RPMI8226 (cell line): Measurements from ENCODE around the gene PLCXD1.
A peak's percentile ranks its signal among the peaks of the same experiment; 100 is the strongest.
"Not testable (repeated sequence)": the region's sequence is repeated elsewhere in the genome, so short reads cannot be mapped to it uniquely, and the experiment has no call there.

Source experiments
- DNase-seq: peaks from one replicate; pipeline ENCODE4 v3.0.0-alpha.2; 2015

Gene PLCXD1, protein sequence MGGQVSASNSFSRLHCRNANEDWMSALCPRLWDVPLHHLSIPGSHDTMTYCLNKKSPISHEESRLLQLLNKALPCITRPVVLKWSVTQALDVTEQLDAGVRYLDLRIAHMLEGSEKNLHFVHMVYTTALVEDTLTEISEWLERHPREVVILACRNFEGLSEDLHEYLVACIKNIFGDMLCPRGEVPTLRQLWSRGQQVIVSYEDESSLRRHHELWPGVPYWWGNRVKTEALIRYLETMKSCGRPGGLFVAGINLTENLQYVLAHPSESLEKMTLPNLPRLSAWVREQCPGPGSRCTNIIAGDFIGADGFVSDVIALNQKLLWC

DNA sequence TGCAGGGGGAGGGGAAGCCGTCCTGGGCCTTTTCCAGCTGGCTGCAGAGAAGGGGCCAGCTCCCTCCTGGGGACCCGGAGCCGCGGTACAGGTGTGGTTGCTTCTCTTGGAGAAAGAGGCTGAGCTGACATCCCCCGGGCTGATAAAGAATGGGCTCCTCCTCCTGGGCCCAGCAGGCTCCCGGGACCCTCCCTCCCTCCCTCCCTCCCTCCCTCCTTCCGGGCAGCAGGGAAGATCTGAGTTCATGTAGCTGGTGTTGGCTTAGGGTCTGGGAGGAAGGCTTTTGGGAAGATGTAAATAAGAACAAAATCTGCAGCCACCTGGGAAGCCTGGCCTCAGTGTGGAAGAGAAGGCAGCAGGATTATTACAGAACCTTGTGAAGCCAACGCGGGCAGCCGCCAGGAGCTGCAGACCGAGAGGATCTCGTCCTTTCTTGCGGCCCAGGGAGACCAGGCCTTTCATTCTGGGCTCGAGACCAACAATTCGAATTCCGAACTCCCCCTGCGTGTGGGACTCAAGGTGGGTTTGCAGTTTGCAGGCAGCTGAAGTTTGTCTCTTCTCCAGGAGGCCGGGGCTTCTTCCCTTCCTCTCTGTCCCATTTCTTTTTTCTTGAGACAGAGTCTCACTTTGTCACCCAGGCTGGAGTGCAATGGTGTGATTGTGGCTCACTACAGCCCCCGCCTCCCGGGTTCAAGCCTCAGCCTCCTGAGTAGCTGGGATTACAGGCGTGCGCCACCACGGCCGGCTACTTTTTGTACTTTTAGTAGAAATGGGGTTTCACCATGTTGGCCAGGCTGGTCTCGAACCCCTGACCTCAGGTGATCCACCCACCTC is at the start of gene PLCXD1:
Gene PLCXD1 (plus strand): TSS at position 216 of the 834 bp plus-strand sequence. CDS start 2,807 bp downstream, outside the sequence.
- DNase-seq, result peak; percentile 77

DNA sequence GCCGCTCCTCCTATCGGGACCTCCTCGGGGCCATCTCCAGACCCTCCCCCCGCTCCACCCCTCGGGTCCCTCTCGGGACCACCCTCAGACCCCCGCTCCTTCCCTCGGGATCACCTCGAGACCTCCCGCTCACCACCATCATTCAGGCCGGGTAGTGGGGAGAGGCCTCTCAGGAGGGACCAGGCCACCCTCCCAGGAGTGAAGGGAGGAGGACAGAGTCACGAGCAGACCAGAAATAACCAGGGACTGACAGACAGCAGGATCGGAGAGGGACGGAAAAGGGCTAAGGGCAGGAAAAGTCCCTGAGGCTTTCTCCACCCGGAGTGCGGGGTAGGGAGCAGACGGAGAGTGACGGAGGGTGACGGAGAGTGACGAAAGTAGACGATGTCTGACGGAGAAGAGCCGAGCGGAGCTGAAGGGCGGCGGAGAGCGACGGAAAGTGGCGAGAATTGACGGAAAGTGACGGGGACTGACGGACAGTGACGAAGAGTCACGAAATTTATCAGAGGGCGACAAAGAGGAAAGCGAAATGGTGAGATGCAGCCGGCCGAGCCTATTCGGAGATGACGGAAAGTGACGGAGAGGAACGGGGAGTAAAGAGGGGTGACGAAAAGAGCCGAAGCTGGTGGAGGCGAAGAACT is 49.4 kb upstream of the PLCXD1 start:
- not testable (repeated sequence) for DNase-seq

DNA sequence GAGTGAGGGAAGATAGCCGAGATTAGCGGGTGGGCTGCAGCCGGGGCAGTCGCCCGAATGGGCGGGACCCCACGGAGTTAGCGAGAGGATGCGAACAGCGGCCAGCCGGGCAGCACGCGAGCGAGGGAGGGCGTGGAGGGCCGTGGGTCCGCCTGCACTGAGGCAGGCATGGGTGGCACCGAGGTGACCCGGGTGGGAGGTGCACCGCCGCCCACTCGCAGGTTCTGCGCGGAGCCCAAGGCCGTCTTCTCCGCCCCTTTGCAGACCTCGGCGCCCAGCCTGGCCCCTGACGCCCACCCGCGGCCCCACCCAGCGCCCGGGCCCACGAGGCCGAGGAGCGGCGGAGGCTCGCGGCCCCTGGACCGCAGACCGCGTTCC is 48.9 kb upstream of the PLCXD1 start:
- not testable (repeated sequence) for DNase-seq

DNA sequence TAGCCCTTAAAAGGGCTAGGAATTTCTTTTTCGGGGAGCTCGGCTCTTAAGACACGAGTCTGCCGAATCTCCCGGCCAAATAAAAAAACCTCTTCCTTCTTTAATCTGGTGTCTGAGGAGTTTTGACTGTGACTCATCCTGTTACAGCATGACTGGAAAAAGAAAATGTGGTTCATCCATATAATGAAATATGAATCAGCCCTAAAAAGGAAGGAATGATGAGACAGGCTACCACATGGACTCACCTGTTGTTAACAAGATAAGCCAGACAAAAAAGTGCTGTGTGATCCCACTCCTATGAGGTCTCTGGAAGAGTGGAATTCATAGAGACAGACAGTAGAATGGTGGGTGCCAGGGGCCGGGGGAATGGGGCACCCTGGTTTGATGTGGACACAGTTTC is 45.0 kb upstream of the PLCXD1 start:
- not testable (repeated sequence) for DNase-seq

DNA sequence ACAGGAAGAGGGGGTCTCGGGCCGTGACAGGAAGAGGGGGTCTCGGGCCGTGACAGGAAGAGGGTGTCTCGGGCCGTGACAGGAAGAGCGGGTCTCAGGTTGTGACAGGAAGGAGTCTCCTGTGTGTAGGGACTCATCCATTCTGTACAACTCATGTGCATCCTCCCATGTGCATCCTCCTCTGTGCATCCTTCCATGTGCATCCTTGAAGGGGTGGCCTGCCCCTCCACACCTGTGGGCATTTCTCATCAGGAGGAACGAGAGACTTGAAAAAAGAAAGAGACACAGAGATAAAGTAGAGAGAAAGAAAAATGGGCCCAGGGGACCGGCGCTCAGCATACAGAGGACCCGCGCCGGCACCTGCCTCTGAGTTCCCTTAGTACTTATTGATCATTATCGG is 30.2 kb upstream of the PLCXD1 start:
- peak; percentile 8 for DNase-seq

DNA sequence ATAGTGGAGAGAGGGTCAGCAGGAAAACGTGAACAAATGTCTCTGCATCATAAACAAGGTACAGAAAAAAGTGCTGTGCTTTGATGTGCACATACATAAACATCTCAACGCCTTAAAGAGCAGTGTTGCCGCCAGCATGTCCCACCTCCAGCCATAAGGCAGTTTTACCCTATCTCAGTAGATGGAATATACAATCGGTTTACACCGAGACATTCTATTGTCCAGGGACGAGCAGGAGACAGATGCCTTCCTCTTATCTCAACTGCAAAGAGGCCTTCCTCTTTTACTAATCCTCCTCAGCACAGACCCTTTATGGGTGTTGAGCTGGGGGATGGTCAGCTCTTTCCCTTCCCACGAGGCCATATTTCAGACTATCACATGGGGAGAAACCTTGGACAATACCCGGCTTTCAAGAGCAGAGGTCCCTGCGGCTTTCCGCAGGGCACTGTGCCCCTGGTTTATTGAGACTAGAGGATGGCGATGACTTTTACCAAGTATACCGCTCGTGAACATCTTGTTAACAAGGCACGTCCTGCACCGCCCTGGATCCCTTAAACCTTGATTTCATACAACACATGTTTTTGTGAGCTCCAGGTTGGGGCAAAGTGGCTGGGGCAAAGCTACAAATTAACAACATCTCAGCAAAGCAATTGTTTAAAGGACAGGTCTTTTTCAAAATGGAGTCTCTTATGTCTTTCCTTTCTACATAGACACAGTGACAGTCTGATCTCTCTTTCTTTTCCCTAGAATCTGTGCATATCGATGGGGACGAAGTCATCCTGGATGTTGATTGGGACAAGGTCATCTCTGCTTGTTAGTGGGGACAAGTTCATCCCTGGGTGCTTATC is 29.6 kb upstream of the PLCXD1 start:
- DNase-seq, result peak; percentile 1

DNA sequence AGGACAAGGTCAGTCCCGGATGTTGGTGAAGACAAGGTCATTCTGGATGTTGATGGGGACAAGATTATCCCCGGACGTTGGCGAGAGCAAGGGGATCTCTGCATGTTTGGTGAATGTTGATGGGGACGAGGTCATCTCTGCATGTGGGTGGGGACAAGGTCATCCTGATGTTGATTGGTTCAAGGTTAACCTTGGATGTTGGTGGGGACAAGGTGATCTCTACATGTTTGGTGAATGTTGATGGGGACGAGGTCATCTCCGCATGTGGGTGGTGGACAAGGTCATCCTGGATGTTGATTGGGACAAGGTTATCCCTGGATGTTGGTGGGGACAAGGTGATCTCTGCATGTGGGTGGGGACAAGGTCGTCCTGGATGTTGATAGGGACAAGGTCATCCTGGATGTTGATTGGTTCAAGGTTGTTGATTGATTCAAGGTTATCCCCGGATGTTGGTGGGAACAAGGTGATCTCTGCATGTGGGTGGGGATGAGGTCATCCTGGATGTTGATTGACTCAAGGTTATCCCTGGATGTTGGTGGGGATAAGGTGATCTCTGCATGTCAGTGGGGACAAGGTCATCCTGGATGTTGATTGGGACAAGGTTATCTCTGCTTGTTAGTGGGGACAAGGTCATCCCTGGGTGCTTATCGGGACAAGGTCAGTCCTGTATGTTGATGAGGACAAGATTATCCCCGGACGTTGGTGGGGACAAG is 28.8 kb upstream of the PLCXD1 start:
- DNase-seq, result peak; percentile 1

DNA sequence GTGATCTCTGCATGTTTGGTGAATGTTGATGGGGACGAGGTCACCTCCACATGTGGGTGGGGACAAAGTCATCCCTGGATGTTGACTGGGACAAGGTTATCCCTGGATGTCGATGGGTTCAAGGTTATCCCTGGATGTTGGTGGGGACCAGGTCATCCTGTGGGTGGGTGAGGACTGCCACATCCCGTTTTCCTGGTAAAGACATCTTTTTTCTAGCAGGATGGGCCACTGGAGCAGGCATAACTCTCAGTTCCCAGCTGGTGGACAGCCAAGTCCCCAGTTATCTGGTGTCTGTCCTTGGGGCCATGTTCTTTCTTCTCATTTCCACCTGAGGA is 28.3 kb upstream of the PLCXD1 start:
- no peak for DNase-seq

DNA sequence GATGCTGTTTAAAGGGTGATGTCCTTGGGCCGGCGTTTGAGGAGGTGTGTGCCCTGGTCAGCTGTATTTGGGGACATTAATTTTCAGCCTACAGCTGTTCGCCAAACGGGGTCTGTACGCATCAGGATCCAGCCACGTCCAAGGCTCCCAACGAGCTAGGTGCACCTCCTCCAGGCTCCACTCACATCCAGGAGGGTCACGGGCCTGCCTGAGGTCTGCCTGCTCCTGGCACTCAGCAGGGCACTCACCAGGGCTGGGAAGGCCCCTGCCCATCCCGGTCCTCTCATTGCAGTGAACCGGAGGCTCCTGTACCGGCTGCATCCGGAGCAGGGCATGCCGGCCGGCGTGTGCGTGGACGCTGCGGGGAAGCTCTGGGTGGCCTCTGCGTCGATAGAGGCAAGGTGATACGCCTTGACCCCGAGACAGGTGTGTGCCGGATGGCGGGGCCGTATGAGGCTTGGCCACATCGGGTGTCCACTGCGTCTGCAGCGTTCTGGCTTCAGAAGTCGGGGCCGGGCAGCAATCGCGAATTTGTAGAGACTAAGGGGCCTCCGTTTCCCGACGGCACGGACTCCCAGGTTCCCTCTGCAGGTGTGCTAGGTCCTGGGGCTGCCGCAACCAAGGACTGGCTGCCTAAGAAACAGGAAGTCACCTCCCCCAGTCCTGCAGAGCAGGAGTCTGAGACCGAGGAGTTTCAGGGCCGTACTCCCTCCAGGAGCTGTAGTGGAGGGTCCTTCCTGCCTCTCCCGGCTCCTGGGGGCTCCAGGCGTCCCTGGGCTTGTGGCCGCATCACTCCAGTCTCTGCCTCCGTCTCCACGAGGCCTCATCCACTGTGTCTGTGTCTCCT is 27.5 kb upstream of the PLCXD1 start:
- no peak for DNase-seq

DNA sequence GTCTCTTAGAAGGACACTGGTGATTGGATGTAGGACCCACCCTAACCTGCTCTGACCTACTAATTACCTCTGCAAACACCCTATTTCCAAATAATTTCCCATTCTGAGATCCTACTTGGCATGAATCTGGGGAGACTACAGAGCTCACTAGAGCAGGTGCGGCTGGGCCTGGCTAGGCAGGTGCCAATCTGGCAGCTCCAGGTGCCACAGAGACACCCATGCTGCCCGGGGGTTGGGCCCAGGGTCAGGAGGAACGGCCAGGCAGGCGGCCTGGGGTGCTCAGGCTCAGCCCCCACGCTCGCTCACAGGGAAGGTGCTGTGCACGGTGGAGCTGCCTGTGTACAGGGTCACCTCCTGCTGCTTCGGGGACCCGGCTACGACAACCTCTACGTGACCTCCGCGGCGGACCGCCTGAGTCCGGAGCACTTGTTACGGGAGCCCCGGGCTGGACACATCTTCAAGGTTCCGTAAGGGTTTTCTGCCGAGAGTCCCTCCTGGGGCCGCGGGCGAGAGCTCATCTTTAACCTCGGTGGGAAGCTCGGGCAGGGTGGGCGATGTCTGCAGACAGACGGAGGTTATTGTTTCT is 26.5 kb upstream of the PLCXD1 start:
- DNase-seq, result peak; percentile 1

DNA sequence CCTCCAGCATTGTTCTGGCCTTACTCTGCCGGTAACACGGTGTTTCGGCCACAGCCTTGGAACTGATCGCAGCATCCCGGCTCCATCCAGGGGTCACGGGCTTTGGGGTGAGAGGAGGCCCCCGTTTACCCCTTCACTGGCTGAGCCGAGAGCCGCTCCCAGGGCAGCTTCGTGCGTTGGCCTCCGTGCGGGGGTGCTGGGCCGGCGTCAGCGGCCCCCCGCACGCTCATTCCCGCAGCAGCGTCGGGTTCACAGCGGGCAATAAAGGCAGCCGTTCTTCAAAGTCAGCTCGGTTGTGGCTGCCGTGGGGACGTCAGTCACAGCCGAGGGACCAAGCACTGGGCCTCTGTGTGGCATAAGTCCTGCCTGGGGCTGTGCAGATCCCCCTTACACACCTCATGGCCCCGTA is 25.3 kb upstream of the PLCXD1 start:
- no peak for DNase-seq

DNA sequence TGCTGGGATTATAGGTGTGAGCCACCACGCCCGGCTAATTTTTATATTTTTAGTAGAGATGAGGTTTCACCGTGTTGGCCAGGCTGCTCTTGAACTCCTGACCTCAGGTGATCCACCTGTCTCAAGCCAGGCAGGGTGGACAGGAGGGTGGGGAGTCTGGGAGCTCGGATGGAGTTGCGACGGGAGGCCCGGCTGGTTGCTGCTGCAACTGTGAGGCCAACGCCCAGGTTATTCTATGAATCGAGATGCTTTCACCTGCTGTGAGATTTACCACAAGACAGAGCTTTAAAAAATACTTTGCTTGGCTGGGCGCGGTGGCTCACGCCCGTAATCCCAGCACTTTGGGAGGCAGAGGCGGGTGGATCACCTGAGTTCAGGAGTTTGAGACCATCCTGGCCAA is 24.1 kb upstream of the PLCXD1 start:
- peak; percentile 9 for DNase-seq

DNA sequence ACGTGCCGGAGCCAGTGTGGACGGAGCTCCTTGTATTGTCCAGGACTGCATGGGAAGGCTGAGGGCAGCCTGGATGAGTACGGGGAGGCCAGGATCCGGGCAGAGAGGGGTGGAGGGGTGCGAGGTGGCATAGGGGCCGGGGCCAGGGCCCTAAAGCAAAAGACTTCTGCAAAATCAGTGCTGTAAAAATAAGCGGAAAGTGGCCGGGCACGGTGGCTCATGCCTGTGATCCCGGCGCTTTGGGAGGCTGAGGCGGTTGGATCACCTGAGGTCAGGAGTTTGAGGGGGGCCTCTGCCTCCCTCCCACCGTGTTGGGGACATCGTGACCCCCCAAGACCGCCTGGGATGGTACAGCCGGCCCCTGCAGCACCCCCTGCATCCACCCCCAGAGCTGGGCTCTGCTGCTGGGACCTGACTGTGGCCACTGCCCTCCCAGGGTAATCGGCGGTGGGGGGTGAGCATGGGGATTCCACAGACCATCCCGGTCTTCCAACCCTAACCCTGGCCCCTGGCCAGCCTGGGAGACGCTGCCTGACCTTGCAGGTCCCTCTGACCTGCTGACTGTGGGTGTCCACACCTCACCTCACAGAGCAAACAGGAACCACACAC is 23.4 kb upstream of the PLCXD1 start:
- peak; percentile 0 for DNase-seq

DNA sequence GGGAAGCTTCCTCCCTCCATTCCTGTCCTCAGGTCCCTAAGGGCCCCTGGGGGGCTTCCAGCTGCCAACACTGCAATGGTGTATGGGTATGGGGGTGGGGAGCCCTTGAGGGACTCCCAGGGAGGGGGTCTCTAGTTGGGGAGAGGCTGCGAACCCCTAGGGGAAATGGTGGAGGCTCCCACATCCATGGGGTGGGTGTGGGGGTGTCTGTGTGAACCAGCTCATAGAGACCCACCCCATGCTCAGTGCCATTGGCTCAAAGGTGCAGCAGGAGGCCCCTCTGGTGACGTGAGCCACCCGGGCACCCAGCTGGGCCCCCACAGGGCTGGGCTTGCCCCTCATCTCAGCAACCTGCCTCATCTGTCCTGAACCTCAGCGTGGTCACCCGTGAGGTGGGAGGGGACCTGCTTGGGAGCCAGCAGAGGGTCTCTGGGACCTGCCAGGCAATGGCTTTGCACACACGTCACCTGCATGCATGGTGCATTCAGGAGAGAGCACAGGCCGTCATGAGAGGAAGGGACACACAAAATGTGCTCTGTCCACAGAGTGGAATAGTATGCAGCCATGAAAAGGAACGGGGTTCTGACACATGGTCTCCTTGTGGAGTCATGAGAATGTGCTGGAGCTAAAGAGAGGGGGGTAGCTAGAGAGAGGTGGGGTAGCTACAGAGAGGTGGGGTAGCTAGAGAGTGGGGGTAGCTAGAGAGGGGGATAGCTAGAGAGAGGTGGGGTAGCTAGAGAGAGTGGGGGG is 22.7 kb upstream of the PLCXD1 start:
- DNase-seq, result peak; percentile 1

DNA sequence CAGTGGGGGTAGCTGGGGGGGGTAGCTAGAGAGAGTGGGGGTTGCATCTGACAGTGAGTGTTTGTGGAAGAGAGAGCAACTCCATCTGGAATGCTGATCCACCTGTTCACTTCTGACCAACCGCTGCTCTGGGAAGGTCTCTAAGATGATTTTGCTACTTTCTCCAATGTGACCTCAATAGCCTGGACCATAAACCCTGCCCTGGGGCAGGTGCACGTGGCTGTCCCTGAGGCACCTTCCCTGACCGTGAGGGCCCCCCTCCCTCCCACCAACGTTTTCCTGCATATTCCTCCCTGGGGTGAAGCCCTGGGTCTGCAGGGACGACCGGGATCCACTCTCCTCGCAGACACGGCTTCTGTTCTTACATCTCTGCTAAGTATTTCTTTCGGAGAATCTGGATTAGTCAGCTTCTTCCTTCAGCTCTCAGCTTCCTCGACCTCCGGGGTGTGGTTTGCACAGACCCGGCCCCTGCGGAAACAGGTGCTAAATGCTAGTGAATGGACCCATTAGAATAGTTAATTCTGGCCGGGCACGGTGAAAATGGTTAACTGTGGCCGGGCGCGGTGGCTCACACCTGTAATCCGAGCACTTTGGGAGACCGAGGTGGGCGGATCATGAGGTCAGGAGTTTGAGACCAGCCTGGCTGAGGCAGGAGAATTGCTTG is 21.4 kb upstream of the PLCXD1 start:
- peak; percentile 25 for DNase-seq

DNA sequence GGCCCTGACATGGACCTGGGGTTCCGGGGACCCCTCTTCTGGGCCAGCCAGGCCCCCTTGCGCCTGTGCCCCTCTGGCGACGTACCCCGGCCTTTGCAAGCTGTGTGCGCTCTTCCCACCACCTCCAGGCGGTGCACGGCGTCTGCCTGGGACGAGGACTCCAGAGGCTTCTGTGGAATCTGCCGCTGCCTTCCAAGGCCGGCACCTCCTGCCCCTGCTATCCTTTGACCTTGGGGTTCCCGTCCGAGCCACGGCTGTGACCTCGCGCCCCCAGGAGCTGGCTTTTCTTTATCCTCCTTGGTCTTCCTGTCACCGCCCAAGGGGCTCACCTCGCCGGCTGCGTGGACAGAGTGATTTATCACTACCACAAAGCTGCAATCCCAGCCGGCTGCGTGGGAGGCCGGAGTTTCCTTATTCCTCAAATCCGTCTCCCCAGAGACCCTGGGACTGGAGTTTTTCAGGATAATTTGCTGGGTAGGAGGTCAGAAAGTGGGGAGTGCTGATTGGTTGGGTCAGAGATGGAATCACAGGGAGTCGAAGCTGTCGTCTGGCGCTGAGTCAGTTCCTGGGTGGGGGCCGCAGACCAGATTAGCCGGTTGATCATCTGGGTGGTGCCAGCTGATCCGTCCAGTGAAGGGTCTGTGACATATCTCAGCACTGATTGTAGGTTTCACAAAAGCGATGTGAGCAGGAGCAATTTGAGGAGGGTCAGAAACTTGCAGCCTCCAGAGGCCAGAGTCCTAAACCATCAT is 19.8 kb upstream of the PLCXD1 start:
- DNase-seq, result no peak

DNA sequence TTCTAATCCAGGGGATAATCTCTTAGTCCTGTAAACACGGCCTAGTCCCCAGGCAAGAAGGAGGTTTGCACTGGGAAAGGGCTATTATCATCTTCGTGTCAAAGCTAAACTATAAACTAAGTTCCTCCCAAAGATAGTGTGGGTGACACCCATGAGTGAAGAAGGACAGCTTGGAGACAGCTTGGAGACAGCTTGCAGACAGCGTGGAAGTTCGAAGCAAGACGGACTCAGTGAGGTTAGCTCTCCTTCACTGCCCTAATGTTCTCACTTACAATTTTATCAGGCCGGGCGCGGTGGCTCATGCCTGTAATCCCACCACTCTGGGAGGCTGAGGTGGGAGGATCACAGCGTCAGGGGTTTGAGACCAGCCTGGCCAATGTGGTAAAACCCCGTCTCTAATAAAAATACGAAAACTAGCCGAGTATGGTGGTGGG is 19.2 kb upstream of the PLCXD1 start:
- peak; percentile 2 for DNase-seq

DNA sequence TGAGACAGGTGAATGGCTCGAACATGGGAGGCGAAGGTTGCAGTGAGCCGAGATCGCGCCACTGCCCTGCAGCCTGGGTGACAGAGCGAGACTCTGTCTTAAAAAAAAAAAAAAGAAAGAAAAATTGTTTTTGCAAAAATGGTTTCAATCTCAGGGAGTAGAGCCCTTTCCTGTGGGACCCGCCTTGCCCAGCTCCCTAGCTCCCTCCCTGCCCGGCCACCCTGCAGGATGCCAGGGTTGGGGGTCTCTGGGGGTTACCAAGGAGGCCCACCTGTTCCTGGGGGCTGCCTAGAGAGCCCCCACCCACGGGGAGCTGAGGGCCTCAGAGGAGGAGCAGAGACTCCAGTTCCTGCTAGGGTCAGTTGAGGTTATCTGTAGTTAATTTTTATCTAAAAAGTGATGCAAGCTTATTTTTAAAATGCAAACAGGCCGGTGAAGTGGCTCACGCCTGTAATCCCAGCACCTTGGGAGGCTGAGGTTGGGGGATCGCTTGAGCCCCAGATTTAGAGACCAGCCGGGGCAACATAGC is 18.7 kb upstream of the PLCXD1 start:
- peak; percentile 2 for DNase-seq
